Tibial nerve (tissue), 3 donors: Measurements from ENCODE around the gene PCYT1A.

Experiments
- POLR2A ChIP-seq, 2 donors: fragments of 450-650 bp; IDR thresholded peaks; one replicate each; pipeline ENCODE4 v1.6.1; 2017; ENCODE audit warnings: antibody characterized with exemption in 2 of 2, mild to moderate bottlenecking in 2 of 2, moderate library complexity in 2 of 2
- TF ChIP-seq, protein P1 (sequence below), 5 experiments: fragments of 200-600 bp in 3 of 5; fragments of 450-650 bp in 2 of 5; sonication (generic) in 3 of 5; IDR thresholded peaks; one replicate each; pipeline ENCODE4 v1.5.1; 2016 to 2019; ENCODE audit warnings: antibody characterized with exemption in 5 of 5, mild to moderate bottlenecking in 3 of 5, moderate library complexity in 2 of 5

DNA sequence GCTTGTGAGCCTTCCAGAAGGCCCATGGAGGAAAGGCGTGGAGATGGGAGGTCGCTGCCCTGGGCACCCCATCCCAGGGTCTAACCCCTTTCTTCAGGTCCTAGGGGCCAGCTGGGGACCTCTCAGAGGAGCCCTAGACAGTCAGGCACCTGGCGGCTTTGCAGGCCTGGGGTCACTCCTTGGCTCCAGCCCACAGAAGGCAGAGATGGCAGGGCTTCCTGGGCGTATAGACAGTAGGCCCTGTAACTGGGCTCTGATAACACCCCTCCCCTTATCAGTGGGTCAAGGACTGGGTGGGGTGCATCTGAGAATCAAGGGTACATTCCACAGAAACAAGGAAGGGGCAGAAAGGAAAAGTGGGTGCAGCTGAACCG, 93.0 kb downstream of the PCYT1A start:
- TF ChIP-seq, protein P1, sequence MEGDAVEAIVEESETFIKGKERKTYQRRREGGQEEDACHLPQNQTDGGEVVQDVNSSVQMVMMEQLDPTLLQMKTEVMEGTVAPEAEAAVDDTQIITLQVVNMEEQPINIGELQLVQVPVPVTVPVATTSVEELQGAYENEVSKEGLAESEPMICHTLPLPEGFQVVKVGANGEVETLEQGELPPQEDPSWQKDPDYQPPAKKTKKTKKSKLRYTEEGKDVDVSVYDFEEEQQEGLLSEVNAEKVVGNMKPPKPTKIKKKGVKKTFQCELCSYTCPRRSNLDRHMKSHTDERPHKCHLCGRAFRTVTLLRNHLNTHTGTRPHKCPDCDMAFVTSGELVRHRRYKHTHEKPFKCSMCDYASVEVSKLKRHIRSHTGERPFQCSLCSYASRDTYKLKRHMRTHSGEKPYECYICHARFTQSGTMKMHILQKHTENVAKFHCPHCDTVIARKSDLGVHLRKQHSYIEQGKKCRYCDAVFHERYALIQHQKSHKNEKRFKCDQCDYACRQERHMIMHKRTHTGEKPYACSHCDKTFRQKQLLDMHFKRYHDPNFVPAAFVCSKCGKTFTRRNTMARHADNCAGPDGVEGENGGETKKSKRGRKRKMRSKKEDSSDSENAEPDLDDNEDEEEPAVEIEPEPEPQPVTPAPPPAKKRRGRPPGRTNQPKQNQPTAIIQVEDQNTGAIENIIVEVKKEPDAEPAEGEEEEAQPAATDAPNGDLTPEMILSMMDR (IDR thresholded peaks at IDR 0.05) = no peak
- TF ChIP-seq POLR2A (IDR thresholded peaks at IDR 0.05) = no peak
